ENCODE results near the gene IGFALS.

Gene IGFALS

GRCh38 chr16:1775006-1775845 is 18.3 kb downstream of the IGFALS start:
- no peak for DNase-seq

DNA sequence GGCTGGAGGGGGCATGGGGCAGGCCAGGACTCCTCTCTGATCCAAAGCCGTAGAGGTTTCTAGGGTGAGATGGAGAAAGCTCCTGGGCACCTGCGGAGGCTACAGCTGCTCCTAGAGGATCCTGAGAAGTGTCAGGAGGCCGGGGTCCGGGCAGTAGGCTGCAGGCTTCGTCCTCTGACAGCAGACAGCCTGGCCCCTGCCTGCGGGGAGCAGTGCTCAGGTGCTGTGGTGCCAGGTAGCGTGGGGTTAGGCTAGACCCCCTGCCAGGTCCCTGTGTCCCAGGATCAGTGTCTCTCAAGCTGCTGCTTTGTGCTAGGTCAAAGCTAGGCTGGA is 19.1 kb downstream of the IGFALS start:
- DNase-seq = no peak

- DNase-seq = no peak
Observed at GRCh38 chr16:1773703-1774447, 19.6 kb downstream of the IGFALS start.

DNA sequence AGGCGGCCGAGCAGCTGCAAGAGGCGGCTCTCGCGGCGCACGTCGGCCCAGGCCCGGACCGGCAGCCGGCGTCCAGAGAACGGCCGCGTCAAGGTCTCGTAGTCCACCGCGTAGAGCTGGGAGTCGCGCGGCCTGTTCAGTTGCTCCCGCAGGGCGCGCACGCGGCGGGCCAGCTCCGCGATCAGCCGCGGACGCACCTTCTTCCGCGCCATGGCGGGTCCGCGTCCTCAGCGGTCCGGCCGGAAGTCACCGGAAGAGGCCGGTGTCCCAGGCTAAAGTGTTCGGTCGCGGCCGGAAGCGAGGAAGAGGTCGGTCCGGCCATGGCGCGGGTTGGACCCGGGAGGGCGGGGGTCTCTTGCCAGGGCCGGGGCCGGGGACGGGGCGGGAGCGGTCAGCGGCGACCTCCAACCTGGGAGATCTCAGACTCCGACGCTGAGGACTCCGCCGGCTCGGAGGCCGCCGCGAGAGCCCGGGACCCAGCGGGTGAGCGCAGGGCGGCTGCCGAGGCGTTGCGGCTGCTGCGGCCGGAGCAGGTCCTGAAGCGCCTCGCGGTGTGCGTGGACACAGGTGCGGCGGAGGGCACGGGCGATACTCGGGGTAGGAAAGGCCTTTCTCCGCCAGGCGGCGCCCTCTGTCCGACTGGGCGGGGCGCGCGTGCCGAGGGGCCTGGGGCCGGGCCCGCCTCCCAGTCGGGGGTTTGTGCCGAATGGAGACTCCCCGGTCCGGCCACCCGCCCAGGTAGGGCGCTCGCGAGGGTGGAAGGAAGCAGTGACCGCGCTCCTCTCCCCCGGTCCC is 20.4 kb downstream of the IGFALS start, which contains the start of gene MRPS34:
MRPS34 (minus strand) TSS at position 227 of the 795 bp plus-strand sequence; CDS start at position 212, 15 bp downstream.
- DNase-seq = peak; percentile 71

DNA sequence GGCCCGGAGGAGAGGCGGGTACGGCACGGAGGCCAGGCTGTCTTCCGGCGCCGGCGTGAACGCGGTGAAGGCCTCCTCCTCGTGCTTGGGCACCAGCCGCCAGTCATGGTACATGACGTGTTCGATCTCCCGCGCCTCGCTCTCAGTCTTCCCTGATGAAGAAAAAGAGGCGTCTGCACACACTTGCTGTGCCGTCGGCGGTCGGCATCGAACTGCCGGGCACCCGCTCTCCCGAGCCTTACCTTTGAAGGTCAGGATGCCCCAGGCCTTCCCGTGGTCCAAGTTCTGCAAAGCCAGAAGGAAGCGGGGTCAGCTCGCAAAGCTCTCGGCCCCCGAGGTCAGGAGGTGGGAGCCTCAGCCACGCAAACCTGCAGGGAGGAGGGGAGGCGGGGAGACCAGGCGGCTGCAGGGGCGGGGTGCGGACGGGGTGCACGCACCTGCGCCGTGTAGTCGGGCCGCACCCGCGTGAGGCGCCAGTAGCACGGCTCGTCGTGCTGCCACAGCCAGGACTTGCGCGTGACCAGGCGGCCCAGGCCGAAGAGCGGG is 21.1 kb downstream of the IGFALS start, which contains the start of gene EME2:
EME2 (plus strand) TSS at position 449 of the 546 bp plus-strand sequence. CDS start 418 bp downstream, outside the sequence.
- peak; percentile 50 for DNase-seq

DNA sequence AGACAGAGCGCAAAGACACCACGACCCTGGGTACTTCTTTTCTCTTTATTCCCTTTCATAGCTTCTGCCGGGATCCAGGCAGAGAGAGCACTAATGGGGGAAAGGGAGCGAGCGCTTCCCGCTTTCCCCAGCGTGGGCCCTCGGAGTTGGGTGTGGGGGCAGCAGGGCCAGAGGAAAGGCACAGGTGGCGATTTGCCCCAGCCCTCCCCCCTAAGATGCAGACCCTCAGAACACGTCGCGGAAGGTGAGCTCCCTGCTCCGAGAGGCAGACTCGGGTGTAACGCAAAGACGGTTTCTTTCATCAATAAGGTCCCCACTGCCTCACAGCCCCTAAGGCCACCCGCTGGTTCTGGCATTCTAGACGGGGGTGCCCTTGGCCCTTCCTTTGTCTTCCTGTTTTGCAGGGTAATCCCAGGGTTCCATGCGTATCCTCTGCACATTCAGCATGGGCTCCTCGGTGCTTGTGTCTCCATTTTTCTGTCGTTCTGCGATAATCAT is 21.6 kb downstream of the IGFALS start:
- DNase-seq = no peak

- DNase-seq = peak; percentile 75
Observed at GRCh38 chr16:1771188-1771863, 22.2 kb downstream of the IGFALS start, which contains the start of gene NME3. Gene NME3 (minus strand): TSS chr16:1771543. CDS start chr16:1771534, 9 bp downstream.

- peak; percentile 49 for DNase-seq
Observed at GRCh38 chr16:1770328-1771187, 22.9 kb downstream of the IGFALS start.

DNA sequence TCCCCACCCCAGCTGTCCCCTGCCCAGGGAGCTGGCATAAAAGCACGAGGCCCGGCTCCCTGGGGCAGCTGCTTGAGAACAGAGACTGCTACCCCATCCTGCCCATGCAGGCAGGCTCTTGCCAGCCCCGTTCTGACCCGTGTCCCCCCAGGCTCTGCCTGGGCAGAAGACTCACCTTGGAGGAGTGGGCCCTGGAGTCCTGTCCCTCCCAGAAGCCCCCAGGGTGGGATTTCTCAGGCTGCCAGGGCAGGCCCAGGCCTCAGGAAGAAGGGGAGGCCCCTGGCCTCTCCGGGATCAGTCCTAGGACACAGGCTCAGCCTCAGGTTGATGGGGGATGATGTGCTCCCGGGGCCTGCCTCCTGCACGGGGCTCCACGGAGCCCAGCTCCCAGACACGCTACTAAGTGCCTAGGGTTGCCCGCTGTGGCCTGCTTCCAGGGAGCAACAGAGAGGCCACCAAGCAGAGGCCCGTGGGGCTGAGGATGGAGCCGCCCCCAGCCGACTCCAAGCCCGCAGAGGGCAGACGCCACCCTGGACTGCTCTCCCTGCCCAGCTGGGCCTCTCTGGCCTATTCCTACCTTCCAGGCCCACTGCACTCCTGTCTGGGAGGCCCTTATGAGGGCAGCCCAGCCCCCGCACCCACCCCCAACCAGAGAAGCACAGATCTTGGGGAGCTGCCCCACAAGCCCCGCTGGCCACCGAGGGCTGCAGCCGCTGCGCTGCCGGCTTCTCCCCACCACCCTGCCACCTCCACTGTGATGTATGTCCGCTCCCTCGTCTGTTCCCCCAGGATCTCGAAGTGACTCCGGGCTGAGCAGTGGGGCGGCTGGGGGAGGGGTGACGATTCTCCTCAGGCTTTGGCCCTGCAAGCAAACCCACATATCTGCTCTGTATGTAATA is 23.9 kb downstream of the IGFALS start:
- DNase-seq = no peak

GRCh38 chr16:1768767-1769401 is 24.6 kb downstream of the IGFALS start:
- DNase-seq = no peak

GRCh38 chr16:1768061-1768766 is 25.3 kb downstream of the IGFALS start:
- no peak for DNase-seq

GRCh38 chr16:1767116-1767994 is 26.1 kb downstream of the IGFALS start:
- no peak for DNase-seq

DNA sequence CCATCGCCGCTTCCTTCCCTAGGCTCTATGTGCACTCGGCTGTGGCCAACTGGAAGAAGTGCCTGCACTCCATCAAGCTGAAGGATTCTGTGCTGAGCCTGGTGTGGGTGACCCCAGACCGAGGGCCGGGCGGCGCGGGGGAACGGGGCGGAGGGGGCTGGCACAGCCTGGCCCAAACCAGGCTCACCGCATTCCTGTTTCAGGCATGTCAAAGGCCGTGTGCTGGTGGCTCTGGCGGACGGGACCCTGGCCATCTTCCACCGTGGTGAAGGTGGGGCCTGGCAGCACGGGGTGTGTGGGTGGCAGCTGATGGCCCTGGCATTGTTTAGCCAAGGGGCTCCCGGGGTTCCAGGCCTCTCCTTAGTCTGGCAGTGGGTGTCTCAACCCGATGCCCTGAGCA is 26.8 kb downstream of the IGFALS start:
- no peak for DNase-seq

DNA sequence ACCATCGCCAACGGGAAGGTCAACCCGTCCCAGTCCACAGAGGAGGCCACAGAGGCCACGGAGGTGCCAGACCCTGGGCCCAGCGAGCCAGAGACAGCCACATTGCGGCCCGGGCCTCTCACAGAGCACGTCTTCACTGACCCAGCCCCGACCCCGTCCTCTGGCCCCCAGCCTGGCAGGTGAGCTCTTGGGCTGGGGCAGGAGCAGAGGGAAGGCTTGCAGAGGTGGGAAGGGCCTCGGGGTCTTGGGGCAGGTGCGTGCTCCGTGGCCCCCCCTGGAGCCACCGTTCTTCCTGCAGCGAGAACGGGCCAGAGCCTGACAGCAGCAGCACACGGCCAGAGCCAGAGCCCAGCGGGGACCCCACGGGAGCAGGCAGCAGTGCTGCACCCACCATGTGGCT is 27.3 kb downstream of the IGFALS start:
- no peak for DNase-seq

DNA sequence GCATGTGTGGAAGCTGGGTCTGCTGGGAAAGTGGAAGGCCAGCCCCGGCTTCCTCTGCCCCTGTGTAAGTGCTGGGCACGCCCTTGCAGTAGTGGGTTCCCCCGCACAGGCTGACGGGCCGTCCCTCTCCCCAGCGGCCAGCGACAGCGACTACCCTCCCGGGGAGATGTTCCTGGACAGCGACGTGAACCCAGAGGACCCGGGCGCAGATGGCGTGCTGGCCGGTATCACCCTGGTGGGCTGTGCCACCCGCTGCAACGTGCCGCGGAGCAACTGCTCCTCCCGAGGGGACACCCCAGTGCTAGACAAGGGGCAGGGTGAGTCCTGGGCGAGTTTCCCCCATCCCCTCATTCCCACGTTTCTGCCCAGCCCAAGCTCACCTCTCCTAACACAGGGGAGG is 27.7 kb downstream of the IGFALS start:
- no peak for DNase-seq

- no peak for DNase-seq
Observed at GRCh38 chr16:1764971-1765370, 28.5 kb downstream of the IGFALS start.
